CD1c-positive myeloid dendritic cell (primary cell): ENCODE results near the gene GGTLC1.
"Not testable (repeated sequence)": the region's sequence is repeated elsewhere in the genome, so short reads cannot be mapped to it uniquely, and the experiment has no call there.

Experiments
- DNase-seq: peaks from one replicate; pipeline ENCODE4 v3.0.0-alpha.2; 2016; ENCODE audit errors: extremely low spot score

GGTLC1 gene

GRCh38 chr20:23988561-23988960, at the start of gene GGTLC1:
TSS of gene GGTLC1 (minus strand) at chr20:23988779. CDS start at chr20:23986611, 2,168 bp downstream.
- DNase-seq = no peak

GRCh38 chr20:24034820-24035219, 46.2 kb upstream of the GGTLC1 start:
- DNase-seq = no peak

- DNase-seq = no peak
Observed at GRCh38 chr20:24033565-24033964, 45.0 kb upstream of the GGTLC1 start.

- no peak for DNase-seq
Observed at GRCh38 chr20:24033151-24033550, 44.6 kb upstream of the GGTLC1 start.

- no peak for DNase-seq
Observed at GRCh38 chr20:24032400-24032898, 43.9 kb upstream of the GGTLC1 start.

GRCh38 chr20:24027229-24027628, 38.6 kb upstream of the GGTLC1 start:
- peak; percentile 48 for DNase-seq

GRCh38 chr20:24022621-24023180, 34.1 kb upstream of the GGTLC1 start:
- DNase-seq = no peak

- no peak for DNase-seq
Observed at GRCh38 chr20:24018796-24019195, 30.2 kb upstream of the GGTLC1 start.

- DNase-seq = no peak
Observed at GRCh38 chr20:24017458-24017755, 28.8 kb upstream of the GGTLC1 start.

GRCh38 chr20:24016607-24017457, 28.3 kb upstream of the GGTLC1 start:
- no peak for DNase-seq

GRCh38 chr20:24013953-24014352, 25.4 kb upstream of the GGTLC1 start:
- DNase-seq = no peak

GRCh38 chr20:24011282-24011681, 22.7 kb upstream of the GGTLC1 start:
- DNase-seq = no peak

GRCh38 chr20:24007758-24008157, 19.2 kb upstream of the GGTLC1 start:
- no peak for DNase-seq

- DNase-seq = no peak
Observed at GRCh38 chr20:24007073-24007595, 18.6 kb upstream of the GGTLC1 start.

GRCh38 chr20:24006626-24007025, 18.0 kb upstream of the GGTLC1 start:
- no peak for DNase-seq

GRCh38 chr20:24004471-24004870, 15.9 kb upstream of the GGTLC1 start:
- no peak for DNase-seq

GRCh38 chr20:24002896-24003295, 14.3 kb upstream of the GGTLC1 start:
- DNase-seq = no peak

GRCh38 chr20:24001712-24002405, 13.3 kb upstream of the GGTLC1 start:
- DNase-seq = no peak

GRCh38 chr20:23998844-23999243, 10.3 kb upstream of the GGTLC1 start:
- DNase-seq = no peak

GRCh38 chr20:23998392-23998791, 9.8 kb upstream of the GGTLC1 start:
- no peak for DNase-seq

GRCh38 chr20:23995905-23996666, 7.5 kb upstream of the GGTLC1 start:
- peak; percentile 67 for DNase-seq

GRCh38 chr20:23995291-23995690, 6.7 kb upstream of the GGTLC1 start:
- not testable (repeated sequence) for DNase-seq
